ENCODE results near the gene ANAPC15.

DNA sequence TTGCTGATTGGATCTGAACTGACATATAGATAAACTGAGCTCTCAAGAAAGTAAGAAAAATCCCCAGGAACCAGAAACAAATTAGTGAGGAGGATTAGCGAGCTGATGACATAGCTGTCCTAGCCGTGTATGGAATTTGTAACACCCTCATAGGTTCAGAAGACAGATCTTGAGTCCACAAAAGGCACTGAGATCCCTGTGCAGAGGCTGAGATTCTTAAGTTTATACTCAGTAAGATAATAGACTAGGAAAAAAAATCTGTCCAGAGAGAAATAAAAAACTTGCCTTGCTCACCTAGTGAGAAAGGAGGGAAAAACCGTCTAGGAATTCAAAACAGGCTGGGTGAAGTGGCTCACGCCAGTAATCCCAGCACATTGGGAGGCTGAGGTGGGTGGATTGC is 36.7 kb downstream of the ANAPC15 start:
- no peak for TF ChIP-seq EZH2phosphoT487 (IDR thresholded peaks at IDR 0.05; ENCODE audit: borderline replicate concordance, low read depth)
- TF ChIP-seq, protein P1, sequence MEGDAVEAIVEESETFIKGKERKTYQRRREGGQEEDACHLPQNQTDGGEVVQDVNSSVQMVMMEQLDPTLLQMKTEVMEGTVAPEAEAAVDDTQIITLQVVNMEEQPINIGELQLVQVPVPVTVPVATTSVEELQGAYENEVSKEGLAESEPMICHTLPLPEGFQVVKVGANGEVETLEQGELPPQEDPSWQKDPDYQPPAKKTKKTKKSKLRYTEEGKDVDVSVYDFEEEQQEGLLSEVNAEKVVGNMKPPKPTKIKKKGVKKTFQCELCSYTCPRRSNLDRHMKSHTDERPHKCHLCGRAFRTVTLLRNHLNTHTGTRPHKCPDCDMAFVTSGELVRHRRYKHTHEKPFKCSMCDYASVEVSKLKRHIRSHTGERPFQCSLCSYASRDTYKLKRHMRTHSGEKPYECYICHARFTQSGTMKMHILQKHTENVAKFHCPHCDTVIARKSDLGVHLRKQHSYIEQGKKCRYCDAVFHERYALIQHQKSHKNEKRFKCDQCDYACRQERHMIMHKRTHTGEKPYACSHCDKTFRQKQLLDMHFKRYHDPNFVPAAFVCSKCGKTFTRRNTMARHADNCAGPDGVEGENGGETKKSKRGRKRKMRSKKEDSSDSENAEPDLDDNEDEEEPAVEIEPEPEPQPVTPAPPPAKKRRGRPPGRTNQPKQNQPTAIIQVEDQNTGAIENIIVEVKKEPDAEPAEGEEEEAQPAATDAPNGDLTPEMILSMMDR (IDR thresholded peaks at IDR 0.05), result no peak
- TF ChIP-seq TEAD4 (IDR thresholded peaks at IDR 0.05; ENCODE audit: borderline replicate concordance, insufficient read depth), result no peak
- TF ChIP-seq, protein P2, sequence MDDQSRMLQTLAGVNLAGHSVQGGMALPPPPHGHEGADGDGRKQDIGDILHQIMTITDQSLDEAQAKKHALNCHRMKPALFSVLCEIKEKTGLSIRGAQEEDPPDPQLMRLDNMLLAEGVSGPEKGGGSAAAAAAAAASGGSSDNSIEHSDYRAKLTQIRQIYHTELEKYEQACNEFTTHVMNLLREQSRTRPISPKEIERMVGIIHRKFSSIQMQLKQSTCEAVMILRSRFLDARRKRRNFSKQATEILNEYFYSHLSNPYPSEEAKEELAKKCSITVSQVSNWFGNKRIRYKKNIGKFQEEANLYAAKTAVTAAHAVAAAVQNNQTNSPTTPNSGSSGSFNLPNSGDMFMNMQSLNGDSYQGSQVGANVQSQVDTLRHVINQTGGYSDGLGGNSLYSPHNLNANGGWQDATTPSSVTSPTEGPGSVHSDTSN (IDR thresholded peaks at IDR 0.05), result no peak
